Measurements from ENCODE around the gene CAPN5. TPM values are rescaled to one million over a fixed set of nuclear protein-coding genes. Genes with fewer than 3 reads are reported as not detected.

CAPN5 gene
- total and polyA plus RNA-seq, 4 donors = 6.5 to 25.8 (median 18.2) TPM

DNA sequence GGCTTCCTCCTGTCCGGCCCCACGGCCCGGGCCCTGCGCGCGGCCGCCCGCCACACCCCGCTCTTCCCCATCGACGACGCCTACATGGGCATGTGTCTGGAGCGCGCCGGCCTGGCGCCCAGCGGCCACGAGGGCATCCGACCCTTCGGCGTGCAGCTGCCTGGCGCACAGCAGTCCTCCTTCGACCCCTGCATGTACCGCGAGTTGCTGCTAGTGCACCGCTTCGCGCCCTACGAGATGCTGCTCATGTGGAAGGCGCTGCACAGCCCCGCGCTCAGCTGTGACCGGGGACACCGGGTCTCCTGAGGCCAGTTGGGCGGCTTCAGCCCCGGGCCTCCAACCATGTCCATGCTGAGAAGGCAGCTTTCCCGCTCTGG lies 26.4 kb upstream of the CAPN5 start:
- Histone ChIP-seq H3K4me3 (ENCODE audit: low read depth in 1 of 3, low read length in 3 of 3) (no peak overlapping the region), H3K4me1 (ENCODE audit: control insufficient read depth in 4 of 4, insufficient read depth in 4 of 4, low read length in 3 of 4) (peaks cover 0 to 12% (median 3%) of the 10 kb centered on the region in 4 donors), H3K27me3 (ENCODE audit: control insufficient read depth in 4 of 4, insufficient read depth in 4 of 4, low read length in 3 of 4) (peaks cover 0 to 5% (median 3%) of the 10 kb centered on the region in 4 donors), H3K27ac (ENCODE audit: low read depth in 1 of 2, low read length in 2 of 2) (no peak overlapping the region), H3K9me3 (ENCODE audit: control insufficient read depth in 4 of 4, low read length in 3 of 4) (no peaks in the 10 kb centered on the region), H3K36me3 (ENCODE audit: control insufficient read depth in 4 of 4, insufficient read depth in 3 of 4, low read depth in 1 of 4, low read length in 3 of 4) (no peaks in the 10 kb centered on the region), H3K9ac (ENCODE audit: low read depth in 1 of 2, low read length in 2 of 2) (no peak overlapping the region)
- TF ChIP-seq RAD21 (IDR thresholded peaks at IDR 0.05) = no peak
- TF ChIP-seq, protein P1, sequence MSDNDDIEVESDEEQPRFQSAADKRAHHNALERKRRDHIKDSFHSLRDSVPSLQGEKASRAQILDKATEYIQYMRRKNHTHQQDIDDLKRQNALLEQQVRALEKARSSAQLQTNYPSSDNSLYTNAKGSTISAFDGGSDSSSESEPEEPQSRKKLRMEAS (IDR thresholded peaks at IDR 0.05) = no peak
- no peak for TF ChIP-seq SP1 (IDR thresholded peaks at IDR 0.05)
- TF ChIP-seq NR2F2 (IDR thresholded peaks at IDR 0.05) = no peak
- TF ChIP-seq RXRA (IDR thresholded peaks at IDR 0.05) = no peak
- TF ChIP-seq ATF3 (IDR thresholded peaks at IDR 0.05) = no peak
- no peak for TF ChIP-seq CTCF (IDR thresholded peaks at IDR 0.05; ENCODE audit: low read depth, low read length, missing input control)
- TF ChIP-seq FOXA1 (IDR thresholded peaks at IDR 0.05) = no peak
- no peak for TF ChIP-seq ZBTB33 (IDR thresholded peaks at IDR 0.05)
- TF ChIP-seq YY1 (IDR thresholded peaks at IDR 0.05) = no peak
- TF ChIP-seq GABPA (IDR thresholded peaks at IDR 0.05 in 1 of 2, conservative IDR thresholded peaks at IDR 0.05 in 1 of 2) = no peak
- TF ChIP-seq REST (IDR thresholded peaks at IDR 0.05) = no peak
- TF ChIP-seq HNF4A (conservative IDR thresholded peaks at IDR 0.05) = no peak
- TF ChIP-seq JUND (IDR thresholded peaks at IDR 0.05) = no peak
- DNase-seq (ENCODE audit: low spot score) = no peak
- 63% methylated on average over 37 of the region's 37 CpGs for WGBS

GRCh38 chr11:77040889-77041288 lies 25.9 kb upstream of the CAPN5 start:
- H3K27me3 ChIP-seq (ENCODE audit: control insufficient read depth in 4 of 4, insufficient read depth in 4 of 4, low read length in 3 of 4) = peaks cover 0 to 5% (median 3%) of the 10 kb centered on the region in 4 donors
- H3K27ac ChIP-seq (ENCODE audit: low read depth in 1 of 2, low read length in 2 of 2) = no peak overlapping the region
- H3K9ac ChIP-seq (ENCODE audit: low read depth in 1 of 2, low read length in 2 of 2) = no peak overlapping the region
- DNase-seq (ENCODE audit: low spot score) = peak; percentile 30
- no peak overlapping the region for H3K4me3 ChIP-seq (ENCODE audit: low read depth in 1 of 3, low read length in 3 of 3)
- H3K36me3 ChIP-seq (ENCODE audit: control insufficient read depth in 4 of 4, insufficient read depth in 3 of 4, low read depth in 1 of 4, low read length in 3 of 4) = no peaks in the 10 kb centered on the region
- WGBS = 93% methylated on average over 13 of the region's 13 CpGs
- peaks cover 2 to 13% (median 5%) of the 10 kb centered on the region in 4 donors for H3K4me1 ChIP-seq (ENCODE audit: control insufficient read depth in 4 of 4, insufficient read depth in 4 of 4, low read length in 3 of 4)
- H3K9me3 ChIP-seq (ENCODE audit: control insufficient read depth in 4 of 4, low read length in 3 of 4) = no peaks in the 10 kb centered on the region
- TF ChIP-seq, protein P1 (IDR thresholded peaks at IDR 0.05) = no peak
- no peak for TF ChIP-seq TAF1 (conservative IDR thresholded peaks at IDR 0.05)
- no peak for TF ChIP-seq ATF3 (IDR thresholded peaks at IDR 0.05)
- TF ChIP-seq CTCF (IDR thresholded peaks at IDR 0.05; ENCODE audit: low read depth, low read length, missing input control) = no peak
- no peak for TF ChIP-seq RAD21 (IDR thresholded peaks at IDR 0.05)
- TF ChIP-seq FOXA2 (IDR thresholded peaks at IDR 0.05) = no peak
- no peak for TF ChIP-seq RXRA (IDR thresholded peaks at IDR 0.05)
- TF ChIP-seq REST (IDR thresholded peaks at IDR 0.05) = no peak
- no peak for TF ChIP-seq NR2F2 (IDR thresholded peaks at IDR 0.05)
- no peak for TF ChIP-seq JUND (IDR thresholded peaks at IDR 0.05)
- no peak for TF ChIP-seq FOXA1 (IDR thresholded peaks at IDR 0.05)

Data from liver (tissue), 9 donors.